GM18909 (cell line): ENCODE results near the gene XRCC4.
"Not testable (repeated sequence)": the region's sequence is repeated elsewhere in the genome, so short reads cannot be mapped to it uniquely, and the experiment has no call there.

ENCODE experiments used
- ATAC-seq: cut with Tn5 transposase; IDR thresholded peaks from one replicate; pipeline ENCODE4 v1.9.1; 2021; ENCODE audit warnings: mild to moderate bottlenecking; ENCODE audit not compliant: unreplicated experiment, poor library complexity

Gene XRCC4

GRCh38 chr5:83107692-83108420 lies 30.5 kb downstream of the XRCC4 start:
- no peak for ATAC-seq

- no peak for ATAC-seq
Observed at GRCh38 chr5:83109380-83109779, 32.0 kb downstream of the XRCC4 start.

GRCh38 chr5:83115816-83116215 lies 38.5 kb downstream of the XRCC4 start:
- ATAC-seq, result no peak

GRCh38 chr5:83118471-83118870 lies 41.1 kb downstream of the XRCC4 start:
- no peak for ATAC-seq

GRCh38 chr5:83118976-83119375 lies 41.6 kb downstream of the XRCC4 start:
- ATAC-seq, result no peak

GRCh38 chr5:83124593-83124992 lies 47.2 kb downstream of the XRCC4 start:
- ATAC-seq, result no peak

GRCh38 chr5:83125560-83125959 lies 48.2 kb downstream of the XRCC4 start:
- ATAC-seq, result no peak

GRCh38 chr5:83126501-83126900 lies 49.2 kb downstream of the XRCC4 start:
- no peak for ATAC-seq

- no peak for ATAC-seq
Observed at GRCh38 chr5:83133797-83134196, 56.5 kb downstream of the XRCC4 start.

GRCh38 chr5:83142526-83142925 lies 65.2 kb downstream of the XRCC4 start:
- ATAC-seq, result no peak

- ATAC-seq, result no peak
Observed at GRCh38 chr5:83145241-83145640, 67.9 kb downstream of the XRCC4 start.

- ATAC-seq, result no peak
Observed at GRCh38 chr5:83145882-83146331, 68.6 kb downstream of the XRCC4 start.

- ATAC-seq, result no peak
Observed at GRCh38 chr5:83146441-83146840, 69.1 kb downstream of the XRCC4 start.

- ATAC-seq, result no peak
Observed at GRCh38 chr5:83147593-83147992, 70.2 kb downstream of the XRCC4 start.

GRCh38 chr5:83148370-83148769 lies 71.0 kb downstream of the XRCC4 start:
- ATAC-seq, result no peak

- no peak for ATAC-seq
Observed at GRCh38 chr5:83149671-83150070, 72.3 kb downstream of the XRCC4 start.

- no peak for ATAC-seq
Observed at GRCh38 chr5:83151821-83152220, 74.5 kb downstream of the XRCC4 start.

- not testable (repeated sequence) for ATAC-seq
Observed at GRCh38 chr5:83152996-83153395, 75.6 kb downstream of the XRCC4 start.

- ATAC-seq, result no peak
Observed at GRCh38 chr5:83156001-83156400, 78.7 kb downstream of the XRCC4 start.

GRCh38 chr5:83157163-83157562 lies 79.8 kb downstream of the XRCC4 start:
- no peak for ATAC-seq

GRCh38 chr5:83162601-83163000 lies 85.3 kb downstream of the XRCC4 start:
- ATAC-seq, result no peak

GRCh38 chr5:83167538-83167937 lies 90.2 kb downstream of the XRCC4 start:
- ATAC-seq, result no peak
